GM19025 (cell line): ENCODE measurements around the gene CELA2B.

ENCODE experiments used
- ATAC-seq: cut with Tn5 transposase; IDR thresholded peaks from one replicate; pipeline ENCODE4 v1.9.1; 2021; ENCODE audit warnings: mild to moderate bottlenecking, low read depth, moderate library complexity; ENCODE audit not compliant: unreplicated experiment

Gene CELA2B

DNA sequence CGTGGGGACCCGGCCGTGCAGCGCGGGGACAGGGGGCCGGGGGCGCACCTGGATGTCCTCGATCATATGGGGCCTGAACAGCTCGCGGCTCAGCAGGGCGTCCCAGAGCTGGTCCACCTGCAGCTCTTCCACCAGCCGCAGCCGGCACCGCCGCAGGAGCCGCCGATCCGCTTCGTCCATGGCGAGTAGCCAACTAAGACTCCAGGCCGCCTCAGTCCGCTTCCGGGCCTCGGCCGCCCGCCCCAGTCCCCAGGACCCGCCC lies 48.0 kb downstream of the CELA2B start, which contains the start of gene CASP9:
Gene CASP9 (minus strand): TSS at position 195 of the 262 bp plus-strand sequence. CDS start 15 bp downstream, at position 180.
- ATAC-seq: no peak

- peak; percentile 41 for ATAC-seq
Measured at GRCh38 chr1:15524283-15525049, 48.6 kb downstream of the CELA2B start.

GRCh38 chr1:15525050-15526020 lies 49.4 kb downstream of the CELA2B start:
- ATAC-seq: peak; percentile 27

DNA sequence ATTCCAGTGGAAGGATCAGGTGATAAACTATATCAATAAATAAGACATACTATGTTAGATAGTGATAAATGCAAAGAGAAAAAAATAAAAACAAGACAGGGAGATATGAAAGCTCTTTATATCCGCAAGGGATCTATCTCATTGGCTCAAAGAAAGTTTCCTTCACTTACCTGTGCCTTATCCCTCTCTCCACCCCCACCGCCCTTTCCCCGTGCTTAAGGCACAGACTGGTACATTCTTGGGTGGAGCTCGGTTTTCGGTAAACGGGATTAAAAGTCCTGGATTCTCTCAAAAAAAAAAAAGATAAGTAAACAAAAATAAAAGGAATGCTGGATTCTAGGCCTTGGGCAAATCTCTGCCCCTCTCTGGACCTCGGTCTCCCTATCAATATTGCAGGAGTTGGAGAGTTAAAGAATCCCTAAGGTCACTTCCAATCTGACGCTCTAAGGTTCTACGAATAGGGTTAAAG lies 50.2 kb downstream of the CELA2B start:
- no peak for ATAC-seq

GRCh38 chr1:15526490-15527339 lies 50.8 kb downstream of the CELA2B start, which contains the start of gene DNAJC16:
DNAJC16 (plus strand) TSS chr1:15526848; CDS start chr1:15529106, 2,258 bp downstream.
- peak; percentile 49 for ATAC-seq

DNA sequence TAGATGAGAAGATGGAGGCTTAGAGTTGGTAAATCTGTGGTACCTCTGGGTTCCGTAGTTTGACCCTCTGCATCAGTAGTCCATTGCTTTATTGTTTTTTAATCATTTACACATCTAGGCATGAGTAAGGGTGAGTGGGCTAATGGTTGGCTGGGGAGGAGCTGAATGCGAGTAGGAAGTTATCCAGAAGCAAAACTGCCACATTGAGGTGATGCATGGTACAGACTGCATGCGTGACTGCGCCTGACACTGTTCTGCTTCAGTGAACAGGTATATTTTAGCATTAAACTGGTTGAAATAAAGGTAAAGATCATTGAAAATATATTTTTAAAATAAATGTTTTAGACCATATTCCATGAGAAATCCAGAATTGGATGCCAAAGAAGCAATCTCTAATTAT lies 55.1 kb downstream of the CELA2B start:
- ATAC-seq: no peak

- no peak for ATAC-seq
Measured at GRCh38 chr1:15531682-15532081, 55.8 kb downstream of the CELA2B start.

GRCh38 chr1:15538771-15539170 lies 62.9 kb downstream of the CELA2B start:
- no peak for ATAC-seq

DNA sequence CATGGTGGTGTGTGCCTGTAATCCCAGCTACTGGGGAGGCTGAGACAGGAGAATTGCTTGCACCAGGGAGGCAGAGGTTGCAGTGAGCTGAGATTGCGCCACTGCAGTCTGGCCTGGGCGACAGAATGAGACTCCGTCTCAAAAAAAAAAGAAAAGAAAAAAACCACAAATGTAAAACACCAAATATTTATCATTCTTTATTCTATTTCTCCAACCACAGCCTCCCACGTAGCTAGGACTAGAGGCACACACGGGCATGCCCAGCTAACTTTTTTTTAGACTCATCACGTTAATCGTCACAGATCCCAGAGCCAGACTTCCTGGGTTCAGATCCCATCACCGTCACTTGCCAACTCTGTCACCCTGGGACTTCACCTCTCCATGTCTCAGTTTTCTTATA lies 64.3 kb downstream of the CELA2B start:
- ATAC-seq: no peak
